Erythroblast (primary cell): Measurements from ENCODE around the gene RGMA.

Experiments
- GATA1 ChIP-seq: IDR thresholded peaks from 2 replicates; pipeline ENCODE4 v1.6.1; 2011; ENCODE audit warnings: low read depth, mild to moderate bottlenecking, control low read depth, low read length, moderate library complexity
- POLR2A ChIP-seq: IDR thresholded peaks from 2 replicates; pipeline ENCODE4 v1.6.1; 2011; ENCODE audit warnings: mild to moderate bottlenecking, low read length

GRCh38 chr15:93001156-93001555, 87.9 kb downstream of the RGMA start:
- no peak for TF ChIP-seq POLR2A
- TF ChIP-seq GATA1, result no peak
